Type B pancreatic cell (in vitro differentiated cells): Measurements from ENCODE around the gene PHPT1. TPM values are rescaled to one million over a fixed set of nuclear protein-coding genes. Genes with fewer than 3 reads are reported as not detected.
"Not testable (repeated sequence)": the region's sequence is repeated elsewhere in the genome, so short reads cannot be mapped to it uniquely, and the experiment has no call there.

Experiments
- DNase-seq: peaks from one replicate; pipeline ENCODE4 v3.0.0; 2021; ENCODE audit warnings: mixed read lengths; ENCODE audit not compliant: unreplicated experiment; ENCODE audit errors: extremely low spot score
- H3K27ac Mint-ChIP-seq: 2 replicates; pipeline ENCODE4 v1.8.0; 2021; ENCODE audit warnings: mild to moderate bottlenecking, mixed read lengths
- H3K27me3 Mint-ChIP-seq: 2 replicates; pipeline ENCODE4 v1.8.0; 2021; ENCODE audit warnings: mixed read lengths
- H3K36me3 Mint-ChIP-seq: 2 replicates; pipeline ENCODE4 v1.8.0; 2021; ENCODE audit warnings: mixed read lengths
- H3K4me1 Mint-ChIP-seq: one replicate; pipeline ENCODE4 v1.8.0; 2021; ENCODE audit warnings: mixed read lengths; ENCODE audit not compliant: unreplicated experiment
- H3K4me3 Mint-ChIP-seq: 2 replicates; pipeline ENCODE4 v1.8.0; 2021; ENCODE audit warnings: mild to moderate bottlenecking, mixed read lengths
- H3K9me3 Mint-ChIP-seq: 2 replicates; pipeline ENCODE4 v1.8.0; 2021; ENCODE audit warnings: mixed read lengths
- total RNA-seq: library from RNA; stranded (reverse); gene quantifications from 2 replicates; pipeline ENCODE4 v1.2.1, GENCODE V29; 2021; ENCODE audit warnings: low replicate concordance
- TF ChIP-seq, protein P1 (sequence below): fragments of 200-600 bp; sonication (generic); conservative IDR thresholded peaks from 2 replicates; pipeline ENCODE4 v1.5.0; 2021; ENCODE audit warnings: antibody characterized with exemption, mild to moderate bottlenecking

PHPT1 gene
- total RNA-seq, 1 donor from 2014 or later: 176 TPM

DNA sequence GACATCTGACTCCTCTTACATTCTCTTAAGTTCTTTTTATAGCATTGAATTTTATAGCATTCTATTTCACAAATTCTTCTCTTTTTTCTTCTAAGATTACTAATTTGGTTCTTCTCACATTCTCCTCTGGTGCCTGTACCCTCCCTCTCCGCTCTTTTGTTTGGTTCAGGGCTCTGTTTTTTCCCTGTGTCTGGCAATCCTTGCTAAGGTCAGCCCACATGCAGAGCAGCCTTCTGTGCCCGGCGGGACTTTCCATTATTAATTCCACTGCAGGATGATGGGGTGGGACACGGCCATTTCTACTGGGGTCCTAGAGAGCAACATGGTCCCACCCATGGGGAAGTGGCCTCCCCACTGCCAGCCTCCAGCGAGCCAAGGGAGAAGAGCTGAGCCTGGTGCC, 27.3 kb downstream of the PHPT1 start:
- Mint-ChIP-seq H3K27me3 (peaks cover 3% of the 10 kb centered on the region), H3K27ac (peak overlapping the region; percentile 37), H3K4me3 (no peak overlapping the region), H3K36me3 (no peaks in the 10 kb centered on the region), H3K4me1 (no peaks in the 10 kb centered on the region), H3K9me3 (no peaks in the 10 kb centered on the region)
- TF ChIP-seq, protein P1, sequence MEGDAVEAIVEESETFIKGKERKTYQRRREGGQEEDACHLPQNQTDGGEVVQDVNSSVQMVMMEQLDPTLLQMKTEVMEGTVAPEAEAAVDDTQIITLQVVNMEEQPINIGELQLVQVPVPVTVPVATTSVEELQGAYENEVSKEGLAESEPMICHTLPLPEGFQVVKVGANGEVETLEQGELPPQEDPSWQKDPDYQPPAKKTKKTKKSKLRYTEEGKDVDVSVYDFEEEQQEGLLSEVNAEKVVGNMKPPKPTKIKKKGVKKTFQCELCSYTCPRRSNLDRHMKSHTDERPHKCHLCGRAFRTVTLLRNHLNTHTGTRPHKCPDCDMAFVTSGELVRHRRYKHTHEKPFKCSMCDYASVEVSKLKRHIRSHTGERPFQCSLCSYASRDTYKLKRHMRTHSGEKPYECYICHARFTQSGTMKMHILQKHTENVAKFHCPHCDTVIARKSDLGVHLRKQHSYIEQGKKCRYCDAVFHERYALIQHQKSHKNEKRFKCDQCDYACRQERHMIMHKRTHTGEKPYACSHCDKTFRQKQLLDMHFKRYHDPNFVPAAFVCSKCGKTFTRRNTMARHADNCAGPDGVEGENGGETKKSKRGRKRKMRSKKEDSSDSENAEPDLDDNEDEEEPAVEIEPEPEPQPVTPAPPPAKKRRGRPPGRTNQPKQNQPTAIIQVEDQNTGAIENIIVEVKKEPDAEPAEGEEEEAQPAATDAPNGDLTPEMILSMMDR: no peak
- DNase-seq: no peak

DNA sequence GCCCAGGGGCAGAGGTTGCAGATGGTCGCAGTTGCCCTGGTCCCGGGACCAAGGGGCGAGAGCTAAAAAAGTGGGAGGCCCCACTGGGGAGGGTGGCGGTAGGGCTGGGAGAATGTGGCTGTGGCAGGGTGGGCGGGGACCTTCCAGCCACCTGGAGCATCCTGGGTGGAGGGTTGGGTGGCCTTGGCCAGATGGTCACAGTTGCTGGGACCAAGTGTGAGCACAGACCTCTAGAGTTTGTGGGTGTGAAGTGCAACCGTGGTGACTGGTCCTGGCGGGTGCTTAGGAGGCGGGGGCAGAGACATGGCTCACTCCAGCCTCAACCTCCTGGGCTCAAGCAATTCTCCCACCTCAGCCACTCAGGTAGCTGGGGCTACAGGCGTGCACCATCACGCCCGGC, 31.4 kb downstream of the PHPT1 start:
- no peaks in the 10 kb centered on the region for H3K9me3 Mint-ChIP-seq
- no peak overlapping the region for H3K4me3 Mint-ChIP-seq
- no peaks in the 10 kb centered on the region for H3K36me3 Mint-ChIP-seq
- no peak overlapping the region for H3K27ac Mint-ChIP-seq
- TF ChIP-seq, protein P1: no peak
- no peaks in the 10 kb centered on the region for H3K4me1 Mint-ChIP-seq
- peaks cover 3% of the 10 kb centered on the region for H3K27me3 Mint-ChIP-seq
- no peak for DNase-seq

DNA sequence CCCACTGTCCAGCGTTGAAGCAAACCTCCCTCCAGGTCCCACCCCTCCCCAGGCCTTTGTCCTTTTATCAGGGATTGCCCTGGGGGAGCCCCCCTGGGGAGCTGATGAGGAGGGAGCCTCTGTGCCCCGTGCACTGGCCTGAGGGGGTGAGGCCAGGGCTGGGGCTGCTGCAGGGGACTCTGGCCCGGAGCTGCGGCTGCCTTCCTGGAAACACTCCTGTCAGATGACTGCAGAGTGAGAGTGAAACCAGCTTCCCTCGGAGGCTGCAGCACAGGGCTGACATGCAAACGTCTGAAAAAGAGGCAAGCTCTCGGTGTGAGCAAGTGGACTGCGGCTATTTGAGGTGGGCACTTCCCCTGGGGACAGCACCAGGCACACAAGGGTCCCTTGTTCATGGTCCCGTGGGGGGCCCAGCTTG, 32.5 kb downstream of the PHPT1 start:
- TF ChIP-seq, protein P1: no peak
- DNase-seq: no peak
- Mint-ChIP-seq H3K27ac (peak overlapping the region; percentile 41), H3K9me3 (no peaks in the 10 kb centered on the region), H3K4me3 (no peak overlapping the region), H3K27me3 (no peaks in the 10 kb centered on the region), H3K4me1 (no peaks in the 10 kb centered on the region), H3K36me3 (no peaks in the 10 kb centered on the region)

DNA sequence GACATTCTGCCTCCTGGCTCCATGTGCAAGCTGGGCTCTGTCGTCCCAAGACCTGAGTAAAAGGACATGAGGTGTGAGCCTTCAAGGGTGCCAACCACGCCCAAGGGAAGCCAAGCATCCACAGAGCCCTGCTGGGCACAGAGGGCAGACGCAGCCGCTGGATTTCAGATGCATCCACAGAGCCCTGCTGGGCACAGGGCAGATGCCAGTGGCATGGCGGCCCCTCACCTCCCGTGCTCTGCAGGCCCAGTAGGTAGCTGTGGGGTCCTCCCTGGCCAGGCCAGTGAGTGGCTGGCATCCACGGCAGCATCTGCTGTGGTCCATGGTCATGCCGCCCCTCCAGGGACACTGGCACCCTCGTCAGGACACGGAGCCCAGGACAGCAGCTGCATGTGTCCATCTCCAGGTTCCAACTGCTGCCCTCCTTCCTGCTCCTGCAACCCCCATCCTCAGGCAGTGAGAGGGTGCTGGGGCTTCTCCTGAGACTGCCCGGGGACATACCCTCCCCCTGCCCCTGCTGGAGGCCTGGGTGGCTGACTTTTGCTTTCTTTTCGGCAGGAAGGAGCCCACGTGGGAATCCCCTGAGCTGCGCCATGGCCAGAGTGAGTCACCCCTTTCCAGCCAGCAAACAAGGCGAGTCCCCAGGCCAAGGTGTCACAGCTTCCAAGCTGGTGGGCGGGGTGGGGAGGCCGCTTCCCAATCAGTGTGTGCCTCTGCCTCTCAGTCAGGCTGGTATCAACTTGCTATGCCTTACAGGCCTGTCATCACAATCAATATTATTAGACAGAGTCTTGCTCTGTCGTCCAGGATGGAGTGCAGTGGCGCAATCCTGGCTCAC, 33.1 kb downstream of the PHPT1 start:
- TF ChIP-seq, protein P1: no peak
- H3K4me3 Mint-ChIP-seq: peak overlapping the region; percentile 64
- no peaks in the 10 kb centered on the region for H3K9me3 Mint-ChIP-seq
- H3K27ac Mint-ChIP-seq: peak overlapping the region; percentile 64
- H3K27me3 Mint-ChIP-seq: no peaks in the 10 kb centered on the region
- DNase-seq: no peak
- H3K4me1 Mint-ChIP-seq: peaks cover 4% of the 10 kb centered on the region
- H3K36me3 Mint-ChIP-seq: no peaks in the 10 kb centered on the region

DNA sequence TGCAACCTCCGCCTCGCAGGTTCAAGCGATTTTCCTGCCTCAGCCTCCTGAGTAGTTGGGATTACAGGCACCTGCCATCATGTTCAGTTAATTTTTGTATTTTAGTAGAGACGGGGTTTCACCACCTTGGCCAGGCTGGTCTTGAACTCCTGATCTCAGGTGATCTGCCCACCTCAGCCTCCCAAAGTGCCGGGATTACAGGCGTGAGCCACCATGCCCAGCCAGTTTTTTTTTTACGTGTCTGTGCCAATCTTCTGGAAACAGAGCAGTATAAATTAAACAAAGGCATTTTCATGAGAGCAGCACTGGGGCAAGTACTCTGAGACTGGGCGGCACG, 33.7 kb downstream of the PHPT1 start:
- H3K36me3 Mint-ChIP-seq, H3K27me3 Mint-ChIP-seq: not testable (repeated sequence)
- H3K4me3 Mint-ChIP-seq: peak overlapping the region; percentile 64

DNA sequence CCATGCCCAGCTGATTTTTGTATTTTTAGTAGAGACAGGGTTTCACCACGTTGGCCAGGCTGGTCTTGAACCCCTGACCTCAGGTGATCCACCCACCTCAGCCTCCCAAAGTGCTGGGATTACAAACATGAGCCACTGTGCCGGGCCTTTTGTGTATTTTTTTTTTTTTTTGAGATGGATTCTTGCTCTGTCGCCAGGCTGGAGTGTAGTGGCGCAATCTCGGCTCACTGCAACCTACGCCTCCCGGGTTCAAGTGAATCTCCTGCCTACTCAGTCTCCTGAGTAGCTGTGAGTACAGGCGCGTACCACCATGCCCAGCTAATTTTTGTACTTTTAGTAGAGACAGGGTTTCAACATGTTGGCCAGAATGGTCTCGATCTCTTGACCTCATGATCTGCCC, 34.5 kb downstream of the PHPT1 start:
- not testable (repeated sequence) for H3K4me3 Mint-ChIP-seq, H3K36me3 Mint-ChIP-seq, H3K9me3 Mint-ChIP-seq, H3K4me1 Mint-ChIP-seq, DNase-seq, H3K27me3 Mint-ChIP-seq, H3K27ac Mint-ChIP-seq

More for the DNA sequence above, 33.7 kb downstream of the PHPT1 start:
- DNase-seq, H3K4me1 Mint-ChIP-seq, H3K9me3 Mint-ChIP-seq: not testable (repeated sequence)
- peak overlapping the region; percentile 64 for H3K27ac Mint-ChIP-seq
